H1 (cell line): ENCODE data around the gene FOXI1. TPM values are rescaled to one million over a fixed set of nuclear protein-coding genes. Genes with fewer than 3 reads are reported as not detected.

Experiments
- CTCF ChIA-PET: fragments of 300-600 bp; sonication (Branson Sonifier 250); formaldehyde crosslinking; loops from one replicate; lab custom pipeline; 2021; ENCODE audit not compliant: partially characterized antibody; lab: Charles Lee
- POLR2A ChIA-PET: fragments of 300-600 bp; sonication (Branson Sonifier 250); formaldehyde crosslinking; loops from one replicate; lab custom pipeline; 2021; ENCODE audit warnings: inconsistent platforms; ENCODE audit not compliant: partially characterized antibody; lab: Charles Lee
- DNase-seq, 2 experiments: peaks; one replicate each; pipeline versions ENCODE4 v3.0.0 to v3.0.0-alpha.2; 2010 to 2022; ENCODE audit warnings: low spot score in 2 of 2, low read depth in 1 of 2, mixed read lengths in 1 of 2
- FAIRE-seq: peaks from 2 replicates; lab custom pipeline; 2011; peaks lifted over from hg19 to GRCh38; lab: Jason Lieb, UNC
- H2AFZ ChIP-seq: 2 replicates; pipeline ENCODE4 v1.8.1; 2012; ENCODE audit warnings: low read length, inconsistent platforms
- H2AK5ac ChIP-seq: 2 replicates; pipeline ENCODE4 v1.6.1; 2013; ENCODE audit warnings: low read depth, low read length
- H2BK120ac ChIP-seq: replicated peaks from 2 replicates; pipeline ENCODE3; 2013; ENCODE audit warnings: low read depth, low read length, inconsistent platforms
- H2BK12ac ChIP-seq: 2 replicates; pipeline ENCODE4 v1.6.1; 2013; ENCODE audit warnings: low read depth, low read length
- H2BK15ac ChIP-seq: 2 replicates; pipeline ENCODE4 v1.6.1; 2013; ENCODE audit warnings: low read length
- H2BK20ac ChIP-seq: 2 replicates; pipeline ENCODE4 v1.6.1; 2013; ENCODE audit warnings: low read length
- H2BK5ac ChIP-seq: 2 replicates; pipeline ENCODE4 v1.6.1; 2013; ENCODE audit warnings: low read depth, low read length
- H3K14ac ChIP-seq: 2 replicates; pipeline ENCODE4 v1.6.1; 2013; ENCODE audit warnings: inconsistent platforms; ENCODE audit not compliant: insufficient read length
- H3K18ac ChIP-seq: 2 replicates; pipeline ENCODE4 v1.6.1; 2013; ENCODE audit warnings: low read length; ENCODE audit errors: extremely low read depth
- H3K23ac ChIP-seq: 2 replicates; pipeline ENCODE4 v1.6.1; 2013; ENCODE audit warnings: inconsistent platforms; ENCODE audit not compliant: insufficient read length
- H3K23me2 ChIP-seq: 2 replicates; pipeline ENCODE4 v1.6.1; 2013; ENCODE audit warnings: low read depth, low read length
- H3K27ac ChIP-seq: 2 replicates; pipeline ENCODE4 v1.6.1; 2011; ENCODE audit warnings: low read depth, low read length, inconsistent platforms
- H3K27me3 ChIP-seq, 4 experiments: replicated peaks in 1 of 4; 1 replicate in 1 of 4; 2 replicates in 3 of 4; pipeline versions ENCODE4 v1.6.1 to v1.8.1; 2011 to 2013; ENCODE audit warnings: low read length in 3 of 4, mild to moderate bottlenecking in 3 of 4, inconsistent platforms in 2 of 4, mixed read lengths in 2 of 4, moderate library complexity in 1 of 4; ENCODE audit not compliant: control insufficient read depth in 3 of 4, insufficient read depth in 3 of 4; ENCODE audit errors: extremely low read depth in 1 of 4
- H3K36me3 ChIP-seq, 4 experiments: 2 replicates each; pipeline versions ENCODE4 v1.6.1 to v1.8.1; 2011 to 2013; ENCODE audit warnings: mild to moderate bottlenecking in 4 of 4, low read length in 3 of 4, moderate library complexity in 2 of 4, control low read depth in 1 of 4, inconsistent platforms in 1 of 4; ENCODE audit not compliant: insufficient read depth in 4 of 4, control insufficient read depth in 2 of 4
- H3K4ac ChIP-seq: replicated peaks from 2 replicates; pipeline ENCODE3; 2013; ENCODE audit warnings: low read length, low read depth, mixed read lengths, inconsistent platforms; ENCODE audit not compliant: insufficient read length
- H3K4me1 ChIP-seq, 4 experiments: replicated peaks in 1 of 4; 1 replicate in 1 of 4; 2 replicates in 3 of 4; pipeline versions ENCODE4 v1.6.1 to v1.8.1; 2011 to 2013; ENCODE audit warnings: low read length in 3 of 4, inconsistent platforms in 2 of 4, mixed read lengths in 1 of 4; ENCODE audit not compliant: insufficient read depth in 4 of 4, control insufficient read depth in 3 of 4
- H3K4me2 ChIP-seq, 2 experiments: 2 replicates each; pipeline versions ENCODE4 v1.6.1 to v1.8.1; 2011 to 2013; ENCODE audit warnings: low read depth in 2 of 2, low read length in 2 of 2, control low read depth in 1 of 2, inconsistent platforms in 1 of 2, mild to moderate bottlenecking in 1 of 2; ENCODE audit not compliant: insufficient read depth in 1 of 2
- H3K4me3 ChIP-seq, 4 experiments: fragments of 200-600, 300-600 bp in 1 of 4; sonication (generic), shearing (Covaris generic), sonication (Bioruptor Twin) in 1 of 4; 2 replicates each; pipeline versions ENCODE4 v1.5.1 to v1.8.1; 2011 to 2016; ENCODE audit warnings: low read length in 4 of 4, low read depth in 3 of 4, control low read depth in 2 of 4, inconsistent platforms in 2 of 4, mild to moderate bottlenecking in 2 of 4, mixed read lengths in 1 of 4, moderate library complexity in 1 of 4; ENCODE audit not compliant: insufficient read depth in 2 of 4; ENCODE audit errors: extremely low read depth in 1 of 4
- H3K56ac ChIP-seq: replicated peaks from 2 replicates; pipeline ENCODE3; 2013; ENCODE audit warnings: low read depth, mild to moderate bottlenecking, mixed read lengths, low read length, inconsistent platforms; ENCODE audit not compliant: insufficient read length
- H3K79me1 ChIP-seq: 2 replicates; pipeline ENCODE4 v1.6.1; 2013; ENCODE audit warnings: low read depth, low read length, control low read depth
- H3K79me2 ChIP-seq, 2 experiments: 2 replicates each; pipeline versions ENCODE4 v1.6.1 to v1.8.1; 2012 to 2013; ENCODE audit warnings: low read length in 2 of 2, mild to moderate bottlenecking in 2 of 2, inconsistent platforms in 1 of 2; ENCODE audit not compliant: insufficient read depth in 2 of 2, control insufficient read depth in 1 of 2
- H3K9ac ChIP-seq, 4 experiments: replicated peaks in 1 of 4; 1 replicate in 1 of 4; 2 replicates in 3 of 4; pipeline versions ENCODE4 v1.6.1 to v1.8.1; 2011 to 2013; ENCODE audit warnings: low read depth in 3 of 4, low read length in 3 of 4, control low read depth in 2 of 4, mild to moderate bottlenecking in 2 of 4, moderate library complexity in 2 of 4, inconsistent platforms in 1 of 4; ENCODE audit errors: extremely low read depth in 1 of 4
- H3K9me3 ChIP-seq, 2 experiments: 2 replicates each; pipeline versions ENCODE4 v1.6.1 to v1.8.1; 2012 to 2013; ENCODE audit warnings: mild to moderate bottlenecking in 2 of 2, moderate library complexity in 2 of 2, control low read depth in 1 of 2, inconsistent platforms in 1 of 2, low read depth in 1 of 2, low read length in 1 of 2, mixed read lengths in 1 of 2; ENCODE audit not compliant: insufficient read depth in 2 of 2
- H4K20me1 ChIP-seq, 2 experiments: replicated peaks in 1 of 2; 2 replicates each; pipeline versions ENCODE3 to v1.8.1; 2011 to 2013; ENCODE audit warnings: inconsistent platforms in 2 of 2, low read length in 2 of 2, mild to moderate bottlenecking in 1 of 2; ENCODE audit not compliant: insufficient read depth in 2 of 2, control insufficient read depth in 1 of 2
- H4K5ac ChIP-seq: 2 replicates; pipeline ENCODE4 v1.6.1; 2013; ENCODE audit warnings: low read length, low read depth, mixed read lengths, inconsistent platforms; ENCODE audit not compliant: insufficient read length
- H4K8ac ChIP-seq: 2 replicates; pipeline ENCODE4 v1.8.0; 2013; ENCODE audit warnings: mild to moderate bottlenecking, moderate library complexity, low read length, inconsistent platforms; ENCODE audit not compliant: insufficient read depth; ENCODE audit errors: extremely low read depth
- H4K91ac ChIP-seq: replicated peaks from 2 replicates; pipeline ENCODE3; 2013; ENCODE audit warnings: low read length, mixed read lengths, inconsistent platforms; ENCODE audit not compliant: insufficient read length
- ASH2L ChIP-seq: fragments of 200-600, 300-600 bp; sonication (generic); IDR thresholded peaks from one replicate; pipeline ENCODE4 v1.7.1; 2017; ENCODE audit warnings: low read length
- ATF2 ChIP-seq: IDR thresholded peaks from 2 replicates; pipeline ENCODE4 v1.6.1; 2012; ENCODE audit warnings: low read length, inconsistent platforms
- ATF3 ChIP-seq: IDR thresholded peaks from 2 replicates; pipeline ENCODE4 v1.6.1; 2011; ENCODE audit warnings: low read depth, mild to moderate bottlenecking, low read length; ENCODE audit not compliant: insufficient read depth
- FOSL1 ChIP-seq: IDR thresholded peaks from 2 replicates; pipeline ENCODE4 v1.6.1; 2011; ENCODE audit warnings: mild to moderate bottlenecking, low read depth, low read length, moderate library complexity; ENCODE audit not compliant: insufficient read depth
- KDM1A ChIP-seq: fragments of 200-600, 300-600 bp; sonication (generic); IDR thresholded peaks from 2 replicates; pipeline ENCODE4 v1.7.1; 2016; ENCODE audit warnings: mild to moderate bottlenecking, low read length, borderline replicate concordance
- NANOG ChIP-seq: IDR thresholded peaks from 2 replicates; pipeline ENCODE4 v1.6.1; 2011; ENCODE audit warnings: low read length, low read depth, mild to moderate bottlenecking, inconsistent platforms; ENCODE audit not compliant: insufficient read depth, poor library complexity, severe bottlenecking
- SAP30 ChIP-seq: fragments of 300-600 bp; sonication (generic); IDR thresholded peaks from 2 replicates; pipeline ENCODE4 v1.7.1; 2012; ENCODE audit warnings: low read length, moderate library complexity, mild to moderate bottlenecking, inconsistent platforms; ENCODE audit not compliant: insufficient read depth, insufficient replicate concordance
- SIX5 ChIP-seq: IDR thresholded peaks from 2 replicates; pipeline ENCODE4 v1.6.1; 2011; ENCODE audit warnings: mild to moderate bottlenecking, low read depth, low read length
- SP1 ChIP-seq: IDR thresholded peaks from 2 replicates; pipeline ENCODE4 v1.6.1; 2011; ENCODE audit warnings: low read depth, low read length
- TAF1 ChIP-seq: IDR thresholded peaks from 2 replicates; pipeline ENCODE4 v1.6.1; 2011; ENCODE audit warnings: mild to moderate bottlenecking, low read depth, low read length
- TCF12 ChIP-seq: IDR thresholded peaks from 2 replicates; pipeline ENCODE4 v1.6.1; 2011; ENCODE audit warnings: low read depth, mild to moderate bottlenecking, low read length
- YY1 ChIP-seq: IDR thresholded peaks from 2 replicates; pipeline ENCODE4 v1.6.1; 2011; ENCODE audit warnings: low read depth, mild to moderate bottlenecking, low read length
- WGBS, 2 experiments: shearing (Covaris generic) in 1 of 2; methylation state at CpG; one replicate each; pipeline versions ENCODE4 v1.1.6 to v1.1.7; 2013 to 2015; ENCODE audit warnings: low lambda C conversion rate in 2 of 2, mixed read lengths in 2 of 2, inconsistent platforms in 1 of 2, low coverage in 1 of 2, missing lambda C conversion rate in 1 of 2; ENCODE audit not compliant: insufficient replicate concordance in 2 of 2, insufficient coverage in 1 of 2, insufficient read length in 1 of 2; ENCODE audit errors: extremely low coverage in 1 of 2, missing lambda C conversion rate in 1 of 2; 5-methylcytosine and 5-hydroxymethylcytosine counted together
- polyA plus RNA-seq, 7 experiments: library from polyadenylated mRNA; depleted of rRNA in 3 of 7; stranded (reverse) in 5 of 7; unstranded in 2 of 7; fragments of >200 nt in 5 of 7; fragments of 200-250 nt in 2 of 7; gene quantifications; 1 replicate in 5 of 7; 2 replicates in 1 of 7; 4 replicates in 1 of 7; pipeline versions ENCODE4 v1.2.1 to v1.2.3, GENCODE V29; 2011 to 2013; ENCODE audit warnings: missing spikeins in 2 of 7, mixed read lengths in 2 of 7
- total RNA-seq: library from RNA; stranded (reverse); fragmentation: NEBNext Ultra II Directional; extraction: Animal tissue kit (Norgen Biotek cat#: 25700); gene quantifications from 2 replicates; pipeline ENCODE4 v1.2.1, GENCODE V29; 2021

Gene FOXI1
- total and polyA plus RNA-seq, 2 of the 8 experiments (the other 6 are each of a cell fraction or from before 2014, with no cell fraction given): not detected

GRCh38 chr5:170120576-170120975, 14.9 kb downstream of the FOXI1 start:
- no peak overlapping the region for H4K8ac ChIP-seq
- FAIRE-seq: no peak
- no peak overlapping the region for H2BK12ac ChIP-seq
- H2AK5ac ChIP-seq: no peak overlapping the region
- no peak overlapping the region for H2BK20ac ChIP-seq
- H3K79me2 ChIP-seq: no peaks in the 10 kb centered on the region
- 94% methylated on average over 2 of the region's 2 CpGs; no CpG with 5 or more reads in 1 of the 2 experiments for WGBS, 2 experiments
- no peak overlapping the region for H3K4me2 ChIP-seq
- no peak overlapping the region for H3K9ac ChIP-seq
- no peaks in the 10 kb centered on the region; a peak in 1 of 8 replicates for H3K36me3 ChIP-seq
- no peak overlapping the region for H4K91ac ChIP-seq
- H3K23ac ChIP-seq: no peak overlapping the region
- POLR2A ChIA-PET: no interaction called here
- H3K4me1 ChIP-seq: peaks cover 0 to 4% (median 0%) of the 10 kb centered on the region in 4 experiments; a peak in 1 of 7 replicates
- no peaks in the 10 kb centered on the region; the same call in 1 of the 2 replicates for H3K23me2 ChIP-seq
- H3K9me3 ChIP-seq: peaks cover 4 to 5% of the 10 kb centered on the region in 2 experiments; a peak in 2 of 4 replicates
- no peak overlapping the region for H3K27ac ChIP-seq
- no peaks in the 10 kb centered on the region for H3K27me3 ChIP-seq
- no peak overlapping the region for H3K14ac ChIP-seq
- H2AFZ ChIP-seq: no peak overlapping the region
- no peaks in the 10 kb centered on the region for H3K79me1 ChIP-seq
- H3K56ac ChIP-seq: no peak overlapping the region
- H4K5ac ChIP-seq: no peak overlapping the region
- no peak overlapping the region for H2BK120ac ChIP-seq
- no peak overlapping the region for H3K18ac ChIP-seq
- DNase-seq: peak in 1 of 2 experiments; percentile 11
- no peaks in the 10 kb centered on the region for H4K20me1 ChIP-seq
- no peak overlapping the region for H2BK5ac ChIP-seq
- CTCF ChIA-PET: interaction anchor here (1.8 kb wide), 1 partner anchor 20 kb away, joined by 5 read pairs; no protein-coding TSS in a partner anchor
- H3K4ac ChIP-seq: no peak overlapping the region
- H2BK15ac ChIP-seq: no peak overlapping the region
- no peak overlapping the region for H3K4me3 ChIP-seq
- TF ChIP-seq SIX5 (no peak), ATF3 (no peak), ATF2 (no peak), YY1 (no peak), TCF12 (no peak), TAF1 (no peak), ASH2L (no peak), SAP30 (no peak), SP1 (no peak), KDM1A (no peak), FOSL1 (no peak), NANOG (no peak)
